OCI-M2 (cell line): Measurements from ENCODE around the gene KIAA1191.

Experiments
- DNase-seq: peaks from one replicate; lab custom pipeline; 2025; ENCODE audit not compliant: unreplicated experiment; lab: John Stamatoyannopoulos, UW

Gene KIAA1191

DNA sequence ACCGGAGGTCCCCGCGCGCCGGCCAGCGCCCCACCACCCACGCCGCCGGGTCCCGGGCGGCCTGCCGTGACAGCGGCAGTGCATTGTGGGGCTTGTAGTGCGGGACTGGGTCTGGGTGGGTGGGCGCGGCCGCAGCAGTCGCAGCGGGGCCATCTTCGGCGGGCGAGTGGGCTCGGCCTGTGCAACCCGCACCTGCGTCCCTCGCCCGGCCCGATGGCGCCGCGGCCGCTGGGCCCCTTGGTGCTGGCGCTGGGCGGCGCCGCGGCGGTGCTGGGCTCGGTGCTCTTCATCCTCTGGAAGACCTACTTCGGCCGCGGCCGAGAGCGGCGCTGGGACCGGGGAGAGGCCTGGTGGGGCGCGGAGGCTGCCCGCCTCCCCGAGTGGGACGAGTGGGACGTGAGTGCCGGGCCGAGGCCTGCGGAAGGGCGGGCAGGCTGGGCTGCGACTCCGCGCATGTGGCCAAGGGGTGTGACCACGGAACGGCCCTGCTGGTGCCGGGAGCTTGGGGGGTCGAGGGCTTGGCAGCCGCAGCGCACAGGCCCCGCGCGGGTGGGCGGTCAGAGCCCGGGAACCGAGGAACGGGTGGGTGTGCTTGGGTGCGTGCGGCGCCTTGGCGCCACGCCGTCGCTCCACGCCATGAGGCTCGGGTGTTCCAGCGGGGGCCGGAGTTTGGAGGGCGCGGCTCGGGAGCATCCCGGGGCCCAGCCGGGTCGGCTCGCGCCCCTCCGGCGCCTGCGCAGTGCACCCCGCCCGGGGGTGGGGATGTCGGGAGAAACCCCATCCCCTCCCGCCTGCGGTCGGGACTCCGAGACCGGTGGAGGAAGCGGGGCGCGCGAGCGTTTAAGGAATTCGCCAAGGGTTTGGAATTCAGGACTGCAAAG lies 4.0 kb upstream of the KIAA1191 start, which contains the start of gene ARL10:
ARL10 (plus strand) TSS at position 137 of the 881 bp plus-strand sequence; CDS start at position 214, 77 bp downstream.
- DNase-seq: no peak

DNA sequence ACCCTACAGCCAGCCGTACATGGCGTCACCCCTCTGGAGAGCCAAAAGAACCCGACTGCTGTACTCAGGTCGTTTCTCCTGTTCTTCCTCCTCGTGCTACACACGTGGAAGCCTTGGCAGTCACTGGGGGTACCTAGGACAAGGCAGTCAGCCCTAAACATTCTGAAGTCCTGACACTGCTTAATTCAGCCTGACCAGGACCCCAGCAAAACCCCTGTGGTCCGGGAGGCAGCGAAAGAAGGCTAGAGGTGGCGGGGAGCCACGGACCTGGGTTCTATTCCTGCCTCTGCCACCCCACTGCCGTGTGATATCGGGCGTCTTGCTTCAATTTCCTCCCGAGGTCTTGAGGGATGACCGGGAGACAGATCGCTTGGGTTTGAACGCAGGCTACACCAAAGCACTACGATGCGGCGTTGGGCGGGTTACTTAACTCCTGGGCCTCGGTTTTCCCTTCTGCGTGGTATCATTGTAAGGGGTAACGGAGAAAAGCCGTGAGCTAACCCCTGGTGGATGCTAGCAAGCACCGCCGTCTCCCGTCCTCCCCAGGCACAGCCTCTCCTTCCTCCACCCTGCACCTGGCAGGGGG lies 3.3 kb upstream of the KIAA1191 start:
- no peak for DNase-seq

GRCh38 chr5:176362233-176362490 lies 598 bp upstream of the KIAA1191 start:
- DNase-seq: no peak

DNA sequence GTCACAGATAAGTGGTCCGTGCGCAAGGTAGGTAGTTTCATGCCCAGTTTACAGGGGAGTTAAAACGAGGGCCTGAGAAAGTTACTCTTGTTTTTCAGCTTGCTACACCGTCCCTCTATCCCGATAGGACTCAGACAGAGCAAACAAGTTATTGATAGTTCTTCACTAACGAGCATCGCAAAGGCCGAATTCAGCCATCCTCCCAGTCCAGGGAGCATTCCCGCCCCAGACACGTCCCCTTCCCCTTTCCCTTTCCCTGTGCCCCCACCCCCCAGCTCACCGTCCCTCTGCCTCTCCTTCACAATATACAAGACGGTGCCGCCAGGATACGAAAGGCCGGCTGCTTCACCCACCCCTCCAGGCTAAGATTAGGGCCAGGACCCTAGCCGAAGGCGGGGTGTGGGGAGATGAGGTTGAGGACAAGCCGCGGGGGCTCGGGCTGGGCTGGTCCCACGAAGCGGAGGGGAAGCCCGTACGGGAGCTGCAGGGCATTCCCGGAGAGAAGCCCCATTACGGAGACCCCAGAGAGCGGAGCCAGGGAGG lies 599 bp downstream of the KIAA1191 start:
- DNase-seq: no peak

DNA sequence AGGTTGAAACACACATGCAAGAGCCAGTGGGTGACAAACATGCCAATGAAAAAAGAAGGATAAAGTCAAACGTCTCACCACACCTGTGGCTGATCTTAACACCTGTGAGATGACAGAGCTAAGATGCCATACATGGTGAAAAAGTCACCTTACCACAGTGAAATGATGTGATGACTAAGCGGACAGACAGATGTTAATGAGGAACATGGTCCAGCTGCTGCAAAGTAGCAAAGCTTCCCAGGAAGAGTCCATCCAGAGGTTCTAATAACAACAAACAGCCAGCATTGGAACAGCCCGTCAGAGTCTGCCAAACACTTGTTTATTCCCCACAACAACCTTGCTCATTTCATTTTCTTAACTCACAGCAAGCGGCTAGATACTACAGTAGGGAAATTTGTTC lies 1.9 kb downstream of the KIAA1191 start:
- DNase-seq: no peak

DNA sequence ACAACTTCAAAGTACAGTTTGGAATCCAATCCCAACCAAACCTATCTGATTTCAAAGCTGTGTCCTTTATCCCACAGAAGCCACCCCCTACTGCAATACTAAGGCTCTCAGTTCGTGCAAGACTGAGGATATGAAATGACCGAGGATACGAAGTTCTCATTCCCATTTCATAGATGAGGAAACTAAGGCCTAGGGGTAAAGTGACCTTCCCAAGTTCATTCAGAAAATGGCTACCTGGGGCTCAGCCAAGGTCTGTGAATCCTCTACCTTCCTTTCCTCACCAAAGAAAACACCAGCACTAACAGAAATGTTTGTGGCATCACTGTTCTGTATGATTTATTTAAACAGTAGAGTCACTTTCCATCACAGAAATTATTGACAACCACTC lies 5.4 kb downstream of the KIAA1191 start:
- DNase-seq: no peak

GRCh38 chr5:176355400-176356178 lies 6.0 kb downstream of the KIAA1191 start:
- DNase-seq: no peak

DNA sequence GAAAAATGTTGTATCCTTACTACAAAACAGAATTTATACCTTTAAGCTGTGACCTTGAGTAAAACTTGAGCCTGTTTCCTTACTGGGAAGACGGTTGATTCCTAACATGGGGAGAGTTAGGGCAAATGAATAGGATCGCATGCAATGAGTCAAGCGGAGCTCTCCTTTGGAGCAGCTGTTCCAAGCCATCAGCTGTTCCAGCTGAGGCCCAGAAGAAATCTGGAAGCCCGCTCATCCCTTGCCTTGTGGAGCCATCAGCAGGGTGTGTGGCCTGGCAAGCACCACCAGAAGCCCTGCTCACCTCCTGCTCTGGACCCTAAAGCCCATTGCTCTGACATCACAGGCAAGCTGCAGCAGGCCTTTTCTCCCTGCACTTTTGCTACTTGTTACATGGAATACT lies 8.0 kb downstream of the KIAA1191 start:
- DNase-seq: no peak

GRCh38 chr5:176352116-176352878 lies 9.3 kb downstream of the KIAA1191 start:
- no peak for DNase-seq

DNA sequence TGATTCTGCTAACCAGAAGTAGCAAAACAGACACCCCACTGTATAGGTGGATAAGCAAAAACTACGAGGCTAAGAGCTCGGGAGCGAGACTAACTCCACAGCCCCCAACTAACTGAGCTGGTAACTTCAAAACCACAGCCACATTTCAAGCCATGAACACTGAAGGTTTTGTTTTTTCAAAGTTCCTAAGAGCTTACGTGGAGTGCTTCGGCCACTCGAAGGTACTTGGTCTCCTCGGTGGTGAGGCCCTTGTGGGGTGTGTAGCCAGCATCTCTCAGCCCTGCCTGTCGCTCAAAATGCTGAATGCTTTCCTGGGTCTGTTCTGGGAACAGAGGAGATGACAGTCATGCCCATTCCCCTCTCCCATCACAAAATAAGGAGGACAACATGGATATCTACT lies 11.1 kb downstream of the KIAA1191 start:
- no peak for DNase-seq

DNA sequence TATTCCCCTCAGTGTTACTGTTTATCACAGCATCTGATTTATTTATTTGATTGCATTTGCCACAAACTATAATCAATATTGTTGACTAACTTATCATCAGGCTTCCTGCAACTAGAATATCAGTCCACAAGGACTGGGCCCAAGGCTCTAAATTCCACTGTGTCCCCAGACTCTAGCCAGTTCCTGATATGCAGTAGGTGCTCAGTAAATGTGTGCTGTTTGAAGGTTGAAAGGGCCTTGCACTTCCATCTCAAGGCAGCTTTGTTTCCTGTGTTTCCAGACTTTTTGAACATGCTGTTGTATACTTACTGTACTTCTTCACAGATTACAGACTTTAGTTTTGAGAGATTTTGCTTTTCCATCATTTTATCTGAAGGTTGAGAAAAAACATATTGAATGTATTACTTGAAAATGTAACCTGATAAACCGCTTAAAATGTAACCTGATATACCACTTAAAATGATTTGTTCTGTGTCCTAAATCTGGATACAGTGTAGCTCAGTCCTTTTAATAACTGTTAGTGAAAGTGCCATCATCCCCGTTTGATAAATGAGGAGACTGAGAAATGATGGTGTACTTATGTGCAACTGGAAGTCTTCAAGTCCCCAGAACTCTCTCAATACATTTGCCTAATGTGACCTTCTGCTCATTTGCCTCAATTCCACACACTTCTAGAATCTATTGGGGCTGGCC lies 18.7 kb downstream of the KIAA1191 start:
- DNase-seq: no peak

DNA sequence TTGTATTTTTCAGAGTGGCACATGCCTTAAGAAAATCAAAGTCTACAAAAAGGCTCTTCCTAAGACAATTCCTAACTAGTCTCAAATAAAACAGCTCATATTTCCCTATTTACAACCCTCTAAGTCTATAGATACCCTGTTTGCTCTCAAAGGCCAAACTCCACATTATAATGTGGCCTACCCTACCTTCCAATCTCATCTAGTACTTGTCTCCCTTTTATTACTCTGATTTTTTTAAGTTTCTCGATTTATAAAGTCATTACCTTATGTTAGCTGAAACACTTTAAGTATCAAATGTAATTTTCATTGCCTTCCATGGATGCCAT lies 19.4 kb downstream of the KIAA1191 start:
- no peak for DNase-seq

- no peak for DNase-seq
Observed at GRCh38 chr5:176341325-176342157, 20.0 kb downstream of the KIAA1191 start.

DNA sequence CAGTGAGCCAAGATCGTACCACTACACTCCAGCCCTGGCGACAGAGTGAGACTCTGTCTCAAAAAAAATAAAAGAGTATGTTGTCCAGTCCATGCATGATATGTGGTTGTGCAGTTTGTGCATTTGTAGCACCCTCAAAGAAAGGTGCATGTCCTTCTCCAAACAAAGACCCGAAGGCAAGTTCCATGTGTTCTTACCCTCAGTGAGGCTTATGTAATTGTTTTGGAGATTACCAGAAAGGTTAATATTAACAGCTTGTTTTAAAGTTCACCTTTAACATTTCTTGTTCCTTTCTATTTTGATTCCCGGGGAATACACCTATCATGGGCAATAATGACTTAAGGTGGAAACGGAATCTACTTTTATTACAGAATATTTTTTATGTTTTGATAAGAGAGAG lies 22.3 kb downstream of the KIAA1191 start:
- DNase-seq: no peak

DNA sequence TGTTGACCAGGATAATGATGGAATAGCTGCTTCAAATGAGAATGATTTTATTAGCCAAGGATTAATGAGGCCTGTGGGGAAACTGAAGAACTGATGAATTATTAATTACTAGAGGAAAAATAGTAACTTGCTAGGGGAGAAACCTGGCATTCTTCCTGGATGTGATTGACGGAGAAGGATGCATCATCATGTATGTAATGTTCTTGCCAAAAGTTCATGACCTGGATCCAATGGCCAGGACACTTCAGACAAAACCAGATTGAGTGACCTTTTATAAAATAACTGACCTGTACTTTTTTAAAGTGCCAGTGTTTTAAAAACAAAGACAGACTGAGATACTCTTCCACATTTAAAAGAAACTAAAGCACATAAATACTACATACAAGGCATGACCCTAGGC lies 23.7 kb downstream of the KIAA1191 start:
- no peak for DNase-seq

DNA sequence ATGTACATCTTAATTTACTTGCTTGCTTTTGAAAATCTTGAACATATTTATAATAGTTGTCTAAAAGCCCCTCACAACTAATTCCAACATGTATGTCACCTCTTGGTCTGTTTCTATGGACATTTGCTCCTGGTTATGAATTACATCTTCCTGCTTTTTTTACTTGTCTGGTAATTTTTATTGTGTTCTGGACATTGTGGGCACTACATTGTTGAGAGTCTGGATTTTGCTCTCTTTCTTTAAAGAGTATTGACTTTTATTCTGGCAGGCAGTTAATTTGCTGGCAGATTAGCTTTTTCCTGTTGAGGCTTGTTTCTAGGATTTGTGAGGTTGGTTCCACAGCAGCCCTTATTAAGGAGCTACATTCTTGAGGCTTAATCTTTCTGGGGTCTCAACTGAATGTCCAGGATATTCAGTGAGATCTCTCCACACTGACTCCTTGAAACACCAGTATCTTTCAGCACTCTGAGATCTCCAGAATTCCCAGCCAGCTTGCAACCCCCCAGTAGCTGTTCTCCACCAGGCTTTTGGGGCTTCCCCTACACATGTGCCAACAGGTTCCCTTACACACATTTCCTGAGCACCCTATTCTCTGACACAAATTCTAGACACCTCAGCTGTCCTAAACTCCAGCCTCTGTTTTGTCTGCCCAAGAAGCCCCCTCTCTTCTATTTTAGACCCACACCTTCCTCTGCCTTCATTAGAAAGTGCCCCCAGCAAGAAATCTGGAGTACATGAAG lies 27.4 kb downstream of the KIAA1191 start:
- no peak for DNase-seq

- no peak for DNase-seq
Observed at GRCh38 chr5:176320577-176320976, 41.0 kb downstream of the KIAA1191 start.

GRCh38 chr5:176319827-176320554 lies 41.6 kb downstream of the KIAA1191 start:
- no peak for DNase-seq
